Large intestine (tissue), 3 donors: ENCODE data around the gene RIPK1. TPM values are rescaled to one million over a fixed set of nuclear protein-coding genes. Genes with fewer than 3 reads are reported as not detected.
"Not testable (repeated sequence)": the region's sequence is repeated elsewhere in the genome, so short reads cannot be mapped to it uniquely, and the experiment has no call there.

Experiments used
- DNase-seq, 2 donors: peaks; one replicate each; pipeline versions ENCODE4 v3.0.0 to v3.0.0-alpha.2; 2013
- H3K27ac ChIP-seq: one replicate; pipeline ENCODE4 v1.5.1; 2013; ENCODE audit warnings: low read length
- H3K27me3 ChIP-seq: 2 replicates; pipeline ENCODE4 v1.6.1; 2013; ENCODE audit warnings: low read length; ENCODE audit not compliant: control insufficient read depth, insufficient read depth
- H3K36me3 ChIP-seq: 2 replicates; pipeline ENCODE4 v1.6.1; 2013; ENCODE audit warnings: low read length; ENCODE audit not compliant: control insufficient read depth, insufficient read depth
- H3K4me1 ChIP-seq: one replicate; pipeline ENCODE4 v1.6.1; 2013; ENCODE audit warnings: low read length; ENCODE audit not compliant: control insufficient read depth, insufficient read depth
- H3K4me3 ChIP-seq: one replicate; pipeline ENCODE4 v1.5.1; 2013; ENCODE audit warnings: low read length
- H3K9me3 ChIP-seq: one replicate; pipeline ENCODE4 v1.6.1; 2013; ENCODE audit warnings: mild to moderate bottlenecking, low read depth, low read length, moderate library complexity; ENCODE audit not compliant: control insufficient read depth
- WGBS: methylation state at CpG from one replicate; pipeline ENCODE4 v1.1.5; 2013; ENCODE audit warnings: low lambda C conversion rate; ENCODE audit not compliant: insufficient coverage; 5-methylcytosine and 5-hydroxymethylcytosine counted together
- polyA plus RNA-seq: library from polyadenylated mRNA; unstranded; fragments of 120-200 nt; gene quantifications from one replicate; pipeline ENCODE4 v1.2.1, GENCODE V29; 2013

Gene RIPK1
- polyA plus RNA-seq, 1 donor, result 32.2 TPM

- H3K36me3 ChIP-seq, result peaks cover 60% of the 10 kb centered on the region
- peaks cover 14% of the 10 kb centered on the region for H3K4me1 ChIP-seq
- H3K4me3 ChIP-seq, result no peak overlapping the region
- no peak overlapping the region for H3K27ac ChIP-seq
- H3K27me3 ChIP-seq, result no peaks in the 10 kb centered on the region
- peaks cover 6% of the 10 kb centered on the region for H3K9me3 ChIP-seq
- no CpG with 5 or more reads among the region's 8 CpGs for WGBS
- DNase-seq, result no peak
Measured at GRCh38 chr6:3144571-3144970, 76.3 kb downstream of the RIPK1 start.

GRCh38 chr6:3147914-3148757 lies 79.8 kb downstream of the RIPK1 start:
- no peak overlapping the region for H3K4me3 ChIP-seq
- peaks cover 6% of the 10 kb centered on the region for H3K9me3 ChIP-seq
- H3K36me3 ChIP-seq, result peaks cover 57% of the 10 kb centered on the region
- no CpG with 5 or more reads among the region's 6 CpGs for WGBS
- DNase-seq, result no peak
- no peak overlapping the region for H3K27ac ChIP-seq
- peaks cover under 1% of the 10 kb centered on the region for H3K4me1 ChIP-seq
- H3K27me3 ChIP-seq, result no peaks in the 10 kb centered on the region

- Histone ChIP-seq H3K4me3 (no peak overlapping the region), H3K27me3 (peaks cover 3% of the 10 kb centered on the region), H3K9me3 (peaks cover 1% of the 10 kb centered on the region), H3K27ac (no peak overlapping the region), H3K4me1 (peaks cover under 1% of the 10 kb centered on the region), H3K36me3 (peaks cover 51% of the 10 kb centered on the region)
- DNase-seq, result no peak
- 100% methylated on average over 1 of the region's 5 CpGs for WGBS
Measured at GRCh38 chr6:3151691-3152090, 83.4 kb downstream of the RIPK1 start.

GRCh38 chr6:3152689-3153088 lies 84.4 kb downstream of the RIPK1 start:
- peaks cover 5% of the 10 kb centered on the region for H3K27me3 ChIP-seq
- no peak overlapping the region for H3K27ac ChIP-seq
- H3K4me1 ChIP-seq, result peaks cover 3% of the 10 kb centered on the region
- DNase-seq, result no peak
- peaks cover 43% of the 10 kb centered on the region for H3K36me3 ChIP-seq
- H3K9me3 ChIP-seq, result no peaks in the 10 kb centered on the region
- no CpG with 5 or more reads among the region's 3 CpGs for WGBS
- H3K4me3 ChIP-seq, result no peak overlapping the region

GRCh38 chr6:3155416-3155815 lies 87.1 kb downstream of the RIPK1 start:
- not testable (repeated sequence) for DNase-seq, H3K27ac ChIP-seq, H3K4me3 ChIP-seq, H3K27me3 ChIP-seq, H3K9me3 ChIP-seq
- Histone ChIP-seq H3K36me3 (peaks cover 20% of the 10 kb centered on the region), H3K4me1 (peaks cover 16% of the 10 kb centered on the region)
- no CpG with 5 or more reads among the region's 6 CpGs for WGBS

- not testable (repeated sequence) for H3K27me3 ChIP-seq
Measured at GRCh38 chr6:3156184-3157130, 88.2 kb downstream of the RIPK1 start.

GRCh38 chr6:3157131-3157933 lies 89.0 kb downstream of the RIPK1 start, which contains the start of gene TUBB2A:
Gene TUBB2A (minus strand): TSS chr6:3157544. CDS start chr6:3157463, 81 bp downstream.
- peak; percentile 85 for DNase-seq
- Histone ChIP-seq H3K27ac (peak within 1 kb of the TSS; percentile 82), H3K9me3 (no peaks in the 10 kb centered on the region), H3K4me1 (peaks cover 23% of the 10 kb centered on the region), H3K36me3 (peaks cover 12% of the 10 kb centered on the region), H3K4me3 (peak within 1 kb of the TSS; percentile 79), H3K27me3 (peaks cover 5% of the 10 kb centered on the region)
- no CpG with 5 or more reads among the region's 95 CpGs for WGBS

More at GRCh38 chr6:3156184-3157130, 88.2 kb downstream of the RIPK1 start:
- not testable (repeated sequence) for H3K9me3 ChIP-seq
- H3K4me1 ChIP-seq, result peaks cover 18% of the 10 kb centered on the region
- WGBS, result no CpG with 5 or more reads among the region's 32 CpGs
- peaks cover 12% of the 10 kb centered on the region for H3K36me3 ChIP-seq
- peak; percentile 42 to 65 for DNase-seq
- peak overlapping the region; percentile 28 for H3K27ac ChIP-seq
- peak overlapping the region; percentile 74 for H3K4me3 ChIP-seq

- peak; percentile 95 to 99 for DNase-seq
- no peaks in the 10 kb centered on the region for H3K9me3 ChIP-seq
- H3K36me3 ChIP-seq, result peaks cover 6% of the 10 kb centered on the region
- peaks cover 5% of the 10 kb centered on the region for H3K27me3 ChIP-seq
- peak overlapping the region; percentile 95 for H3K27ac ChIP-seq
- WGBS, result 83% methylated on average over 1 of the region's 31 CpGs
- peaks cover 28% of the 10 kb centered on the region for H3K4me1 ChIP-seq
- peak overlapping the region; percentile 6 for H3K4me3 ChIP-seq
Measured at GRCh38 chr6:3159805-3160781, 91.8 kb downstream of the RIPK1 start.

GRCh38 chr6:3162067-3162497 lies 93.8 kb downstream of the RIPK1 start:
- H3K27ac ChIP-seq, result peak overlapping the region; percentile 99
- H3K9me3 ChIP-seq, result no peaks in the 10 kb centered on the region
- no peak for DNase-seq
- WGBS, result 0% methylated on average over 1 of the region's 7 CpGs
- H3K4me3 ChIP-seq, result peak overlapping the region; percentile 78
- H3K36me3 ChIP-seq, result no peaks in the 10 kb centered on the region
- H3K27me3 ChIP-seq, result no peaks in the 10 kb centered on the region
- H3K4me1 ChIP-seq, result peaks cover 25% of the 10 kb centered on the region
